Gastroesophageal sphincter (tissue), 4 donors: ENCODE data around the gene MYOZ3. TPM values are rescaled to one million over a fixed set of nuclear protein-coding genes. Genes with fewer than 3 reads are reported as not detected.

Experiments used
- ATAC-seq: fragments of 150-250 bp; one replicate; pipeline ENCODE4 v1.9.1; 2016; ENCODE audit warnings: mild to moderate bottlenecking, moderate library complexity
- H3K27ac ChIP-seq, 4 donors: fragments of 200-600 bp; sonication (generic) in 3 of 4; 1 replicate in 3 of 4; 2 replicates in 1 of 4; pipeline ENCODE4 v1.5.1; 2016 to 2019
- H3K27me3 ChIP-seq: fragments of 200-600 bp; sonication (generic); one replicate; pipeline ENCODE4 v1.5.1; 2019
- H3K36me3 ChIP-seq, 2 donors: fragments of 200-600 bp; sonication (generic); one replicate each; pipeline ENCODE4 v1.5.1; 2019; ENCODE audit warnings: control low read depth in 1 of 2
- H3K4me1 ChIP-seq, 3 donors: fragments of 200-600 bp; sonication (generic); 1 replicate in 2 of 3; 2 replicates in 1 of 3; pipeline ENCODE4 v1.5.1; 2016 to 2019; ENCODE audit warnings: control low read depth in 2 of 3
- H3K4me3 ChIP-seq, 2 donors: fragments of 200-600 bp; sonication (generic); one replicate each; pipeline ENCODE4 v1.5.1; 2019; ENCODE audit warnings: mild to moderate bottlenecking in 1 of 2, moderate library complexity in 1 of 2
- H3K9me3 ChIP-seq, 3 donors: fragments of 200-600 bp; sonication (generic); one replicate each; pipeline ENCODE4 v1.5.1; 2017 to 2019; ENCODE audit warnings: control low read depth in 2 of 3
- CTCF ChIP-seq, 4 experiments: fragments of 200-600 bp in 2 of 4; fragments of 450-650 bp in 2 of 4; sonication (generic) in 1 of 4; IDR thresholded peaks; one replicate each; pipeline ENCODE4 v1.5.1; 2017 to 2019; ENCODE audit warnings: antibody characterized with exemption in 4 of 4, mild to moderate bottlenecking in 2 of 4, moderate library complexity in 2 of 4
- EP300 ChIP-seq: sonication (generic); formaldehyde crosslinking; IDR thresholded peaks from one replicate; pipeline ENCODE4 v1.6.1; 2017; ENCODE audit warnings: antibody characterized with exemption, mild to moderate bottlenecking
- POLR2A ChIP-seq, 2 donors: fragments of 450-650 bp; IDR thresholded peaks; one replicate each; pipeline ENCODE4 v1.6.1; 2017; ENCODE audit warnings: antibody characterized with exemption in 2 of 2, mild to moderate bottlenecking in 2 of 2, moderate library complexity in 1 of 2
- POLR2AphosphoS5 ChIP-seq: sonication (generic); formaldehyde crosslinking; IDR thresholded peaks from one replicate; pipeline ENCODE4 v1.6.1; 2017; ENCODE audit warnings: antibody characterized with exemption
- WGBS, 2 donors: methylation state at CpG; one replicate each; pipeline ENCODE4 v1.1.5; 2018; ENCODE audit warnings: low coverage in 1 of 2; 5-methylcytosine and 5-hydroxymethylcytosine counted together
- total RNA-seq, 4 donors: library from RNA; depleted of rRNA; stranded (reverse); fragments of >200 nt; gene quantifications; one replicate each; pipeline ENCODE4 v1.1.0, GENCODE V29; 2016

Gene MYOZ3
- under 1 TPM in 3 of 4 donors, not detected in 1; 0.13 to 0.62 (median 0.22) TPM for total RNA-seq

- H3K27me3 ChIP-seq, result no peaks in the 10 kb centered on the region
- H3K27ac ChIP-seq, result peak within 1 kb of the TSS in 3 of 4 donors; percentile 33 to 58 (median 57)
- no peaks in the 10 kb centered on the region for H3K9me3 ChIP-seq
- WGBS, 2 donors, result 43% methylated on average over 1 of the region's 7 CpGs; no CpG with 5 or more reads in 1 of the 2 donors
- TF ChIP-seq POLR2AphosphoS5 (no peak), POLR2A (IDR thresholded peaks at IDR 0.05) (no peak), CTCF (IDR thresholded peaks at IDR 0.05) (no peak), EP300 (no peak)
- no peak for ATAC-seq
- H3K4me1 ChIP-seq, result peaks cover 0 to 52% (median 21%) of the 10 kb centered on the region in 3 donors
- no peak within 1 kb of the TSS for H3K4me3 ChIP-seq
- no peaks in the 10 kb centered on the region for H3K36me3 ChIP-seq
Measured at GRCh38 chr5:150661086-150661485, at the start of gene MYOZ3. TSS of gene MYOZ3 (plus strand) at chr5:150661251. CDS start at chr5:150662942, 1,691 bp downstream.

GRCh38 chr5:150612405-150612804, 48.6 kb upstream of the MYOZ3 start:
- Histone ChIP-seq H3K4me1 (peaks cover 4 to 82% (median 59%) of the 10 kb centered on the region in 3 donors), H3K4me3 (no peak overlapping the region)
- ATAC-seq, result no peak

GRCh38 chr5:150612905-150613670, 48.0 kb upstream of the MYOZ3 start:
- 42% methylated on average over 3 of the region's 4 CpGs; no CpG with 5 or more reads in 1 of the 2 donors for WGBS, 2 donors
- H3K4me3 ChIP-seq, result no peak overlapping the region
- H3K27me3 ChIP-seq, result no peaks in the 10 kb centered on the region
- peak overlapping the region in 3 of 4 donors; percentile 78 to 88 (median 85) for H3K27ac ChIP-seq
- TF ChIP-seq CTCF (IDR thresholded peaks at IDR 0.05), result no peak
- TF ChIP-seq EP300, result no peak
- no peak for TF ChIP-seq POLR2A (IDR thresholded peaks at IDR 0.05)
- TF ChIP-seq POLR2AphosphoS5, result no peak
- no peaks in the 10 kb centered on the region for H3K36me3 ChIP-seq
- no peaks in the 10 kb centered on the region for H3K9me3 ChIP-seq
- no peak for ATAC-seq
- peaks cover 4 to 89% (median 65%) of the 10 kb centered on the region in 3 donors for H3K4me1 ChIP-seq

More at GRCh38 chr5:150612405-150612804, 48.6 kb upstream of the MYOZ3 start:
- TF ChIP-seq POLR2A (IDR thresholded peaks at IDR 0.05) (no peak), EP300 (no peak), CTCF (IDR thresholded peaks at IDR 0.05) (no peak), POLR2AphosphoS5 (no peak)
- H3K36me3 ChIP-seq, result no peaks in the 10 kb centered on the region
- no peaks in the 10 kb centered on the region for H3K9me3 ChIP-seq
- no peaks in the 10 kb centered on the region for H3K27me3 ChIP-seq
- WGBS, 2 donors, result 42 to 59% methylated on average over 4 of the region's 4 CpGs
- H3K27ac ChIP-seq, result peak overlapping the region in 3 of 4 donors; percentile 78 to 88 (median 85)

- no peaks in the 10 kb centered on the region for H3K9me3 ChIP-seq
- WGBS, 2 donors, result 54 to 74% methylated on average over 4 to 6 of the region's 9 CpGs
- H3K4me1 ChIP-seq, result peaks cover 4 to 99% (median 75%) of the 10 kb centered on the region in 3 donors
- TF ChIP-seq CTCF (IDR thresholded peaks at IDR 0.05), result no peak
- TF ChIP-seq POLR2AphosphoS5, result no peak
- TF ChIP-seq POLR2A (IDR thresholded peaks at IDR 0.05), result no peak
- TF ChIP-seq EP300, result no peak
- H3K36me3 ChIP-seq, result no peaks in the 10 kb centered on the region
- H3K4me3 ChIP-seq, result no peak overlapping the region
- peak overlapping the region in 3 of 4 donors; percentile 78 to 88 (median 85) for H3K27ac ChIP-seq
- no peaks in the 10 kb centered on the region for H3K27me3 ChIP-seq
- no peak for ATAC-seq
Measured at GRCh38 chr5:150613991-150614660, 46.9 kb upstream of the MYOZ3 start.
